Body of pancreas (tissue), 4 donors: ENCODE data around the gene TSEN34.

Experiments
- POLR2A ChIP-seq, 3 donors: fragments of 450-650 bp; IDR thresholded peaks; one replicate each; pipeline ENCODE4 v1.6.1; 2016; ENCODE audit warnings: antibody characterized with exemption in 3 of 3, mild to moderate bottlenecking in 2 of 3
- TF ChIP-seq, protein P1 (sequence below), 7 experiments: fragments of 450-650 bp in 4 of 7; fragments of 200-600 bp in 3 of 7; sonication (generic) in 3 of 7; IDR thresholded peaks; one replicate each; pipeline ENCODE4 v1.5.1; 2016 to 2019; ENCODE audit warnings: antibody characterized with exemption in 7 of 7

- TF ChIP-seq POLR2A (IDR thresholded peaks at IDR 0.05), result no peak
- TF ChIP-seq, protein P1, sequence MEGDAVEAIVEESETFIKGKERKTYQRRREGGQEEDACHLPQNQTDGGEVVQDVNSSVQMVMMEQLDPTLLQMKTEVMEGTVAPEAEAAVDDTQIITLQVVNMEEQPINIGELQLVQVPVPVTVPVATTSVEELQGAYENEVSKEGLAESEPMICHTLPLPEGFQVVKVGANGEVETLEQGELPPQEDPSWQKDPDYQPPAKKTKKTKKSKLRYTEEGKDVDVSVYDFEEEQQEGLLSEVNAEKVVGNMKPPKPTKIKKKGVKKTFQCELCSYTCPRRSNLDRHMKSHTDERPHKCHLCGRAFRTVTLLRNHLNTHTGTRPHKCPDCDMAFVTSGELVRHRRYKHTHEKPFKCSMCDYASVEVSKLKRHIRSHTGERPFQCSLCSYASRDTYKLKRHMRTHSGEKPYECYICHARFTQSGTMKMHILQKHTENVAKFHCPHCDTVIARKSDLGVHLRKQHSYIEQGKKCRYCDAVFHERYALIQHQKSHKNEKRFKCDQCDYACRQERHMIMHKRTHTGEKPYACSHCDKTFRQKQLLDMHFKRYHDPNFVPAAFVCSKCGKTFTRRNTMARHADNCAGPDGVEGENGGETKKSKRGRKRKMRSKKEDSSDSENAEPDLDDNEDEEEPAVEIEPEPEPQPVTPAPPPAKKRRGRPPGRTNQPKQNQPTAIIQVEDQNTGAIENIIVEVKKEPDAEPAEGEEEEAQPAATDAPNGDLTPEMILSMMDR (IDR thresholded peaks at IDR 0.05), result no peak
Measured at GRCh38 chr19:54149021-54149812, 41.9 kb upstream of the TSEN34 start.
